ENCODE results near the gene AOX1.

GRCh38 chr2:200600549-200601225 lies 14.9 kb downstream of the AOX1 start:
- TF ChIP-seq, protein P1, sequence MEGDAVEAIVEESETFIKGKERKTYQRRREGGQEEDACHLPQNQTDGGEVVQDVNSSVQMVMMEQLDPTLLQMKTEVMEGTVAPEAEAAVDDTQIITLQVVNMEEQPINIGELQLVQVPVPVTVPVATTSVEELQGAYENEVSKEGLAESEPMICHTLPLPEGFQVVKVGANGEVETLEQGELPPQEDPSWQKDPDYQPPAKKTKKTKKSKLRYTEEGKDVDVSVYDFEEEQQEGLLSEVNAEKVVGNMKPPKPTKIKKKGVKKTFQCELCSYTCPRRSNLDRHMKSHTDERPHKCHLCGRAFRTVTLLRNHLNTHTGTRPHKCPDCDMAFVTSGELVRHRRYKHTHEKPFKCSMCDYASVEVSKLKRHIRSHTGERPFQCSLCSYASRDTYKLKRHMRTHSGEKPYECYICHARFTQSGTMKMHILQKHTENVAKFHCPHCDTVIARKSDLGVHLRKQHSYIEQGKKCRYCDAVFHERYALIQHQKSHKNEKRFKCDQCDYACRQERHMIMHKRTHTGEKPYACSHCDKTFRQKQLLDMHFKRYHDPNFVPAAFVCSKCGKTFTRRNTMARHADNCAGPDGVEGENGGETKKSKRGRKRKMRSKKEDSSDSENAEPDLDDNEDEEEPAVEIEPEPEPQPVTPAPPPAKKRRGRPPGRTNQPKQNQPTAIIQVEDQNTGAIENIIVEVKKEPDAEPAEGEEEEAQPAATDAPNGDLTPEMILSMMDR (IDR thresholded peaks at IDR 0.05 in 4 of 5, conservative IDR thresholded peaks at IDR 0.05 in 1 of 5): no peak
- TF ChIP-seq POLR2A (IDR thresholded peaks at IDR 0.05): no peak

Data from gastrocnemius medialis (tissue), 4 donors.